T-helper 2 cell treated with Interferon-gamma antibody and Interleukin-4, amounts not matched to agents 100 ng/mL and 5 ng/mL, for 36 hours (primary cell): ENCODE data around the gene TRPV5. TPM values are rescaled to one million over a fixed set of nuclear protein-coding genes. Genes with fewer than 3 reads are reported as not detected.
"Not testable (repeated sequence)": the region's sequence is repeated elsewhere in the genome, so short reads cannot be mapped to it uniquely, and the experiment has no call there.

Experiments used
- intact Hi-C: fragments of 100-400 bp; cut with micrococcal nuclease; formaldehyde crosslinking; loops from one replicate; pipeline ENCODE4 v1.15.1; 2023
- total RNA-seq: library from RNA; stranded (reverse); gene quantifications from 2 replicates; pipeline ENCODE4 v1.2.3, GENCODE V29; 2022

Gene TRPV5
- total RNA-seq = not detected in 2 replicates

DNA sequence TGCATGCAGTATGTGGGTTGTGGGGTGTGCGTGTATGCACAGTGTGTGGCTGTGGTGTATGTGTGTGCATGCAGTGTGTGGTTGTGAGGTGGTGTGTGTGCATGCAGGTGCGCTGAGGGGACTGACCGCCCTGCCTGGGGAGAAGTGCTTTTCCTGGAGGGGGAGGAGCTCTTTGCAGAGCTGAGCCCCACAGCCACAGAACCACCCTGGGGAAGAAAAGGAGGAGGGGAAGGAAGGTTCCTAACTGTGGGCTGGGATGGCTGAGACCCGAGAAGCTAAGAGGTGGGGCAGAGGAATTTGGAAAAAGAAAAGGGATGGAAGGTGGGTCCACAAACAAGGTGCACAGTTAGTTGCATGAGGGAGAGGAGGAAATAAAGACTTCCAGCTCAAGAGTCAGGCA, at the start of gene TRPV5:
TSS of gene TRPV5 (minus strand) at position 123 of the 400 bp plus-strand sequence. CDS start 287 bp downstream, outside the sequence.
- intact Hi-C loops = no loop called here

DNA sequence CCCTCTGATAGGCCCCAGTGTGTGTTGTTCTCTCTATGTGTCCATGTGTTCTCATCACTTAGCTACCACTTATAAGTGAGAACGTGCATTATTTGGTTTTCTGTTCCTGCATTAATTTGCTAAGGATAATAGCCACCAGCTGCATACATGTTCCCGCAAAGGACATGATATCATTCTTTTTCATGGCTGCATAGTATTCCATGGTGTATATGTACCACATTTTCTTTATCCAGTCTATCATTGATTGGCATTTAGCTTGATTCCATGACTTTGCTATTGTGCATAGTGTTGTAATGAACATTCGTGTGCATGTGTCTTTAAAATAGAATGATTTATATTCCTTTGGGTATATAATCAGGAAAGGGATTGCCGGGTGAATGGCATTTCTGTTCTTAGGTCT, 44.9 kb upstream of the TRPV5 start:
- intact Hi-C loops = not testable (repeated sequence)

DNA sequence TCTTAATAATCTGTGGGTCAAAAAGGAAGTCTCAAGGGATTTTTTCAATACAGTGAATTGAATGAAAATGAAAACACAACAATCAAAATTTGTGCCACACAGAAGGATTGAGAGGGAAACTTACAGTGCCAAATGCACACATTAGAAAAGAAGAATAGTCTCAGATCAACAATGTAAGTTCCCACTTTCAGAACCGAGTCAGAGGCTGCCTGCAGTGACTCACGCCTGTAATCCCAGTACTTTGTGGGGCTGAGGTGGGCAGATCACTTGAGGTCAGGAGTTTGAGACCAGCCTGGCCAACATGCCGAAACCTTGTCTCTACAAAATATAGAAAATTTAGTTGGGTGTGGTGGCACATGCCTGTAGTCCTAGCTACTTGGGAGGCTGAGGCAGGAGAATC, 41.1 kb upstream of the TRPV5 start:
- intact Hi-C loops = no loop called here

DNA sequence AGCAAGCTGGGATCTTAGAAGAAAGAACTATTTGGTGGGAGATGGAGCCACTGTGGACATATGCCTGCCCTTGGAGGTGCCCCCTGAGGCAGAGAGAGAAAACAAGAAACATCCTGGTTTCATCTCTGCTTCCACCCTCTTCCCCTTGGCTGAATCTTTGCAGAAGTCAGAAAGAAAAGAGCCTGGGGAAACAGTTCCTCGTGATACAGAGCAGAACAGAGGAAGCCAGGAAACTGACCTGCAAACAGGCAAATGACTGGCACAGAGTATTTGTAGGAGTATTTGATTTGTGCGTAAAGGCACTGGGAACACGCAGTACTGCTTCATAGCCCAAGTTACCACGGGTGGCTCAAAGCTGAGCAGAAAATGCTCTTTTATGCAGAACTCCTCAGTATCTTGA, 35.6 kb upstream of the TRPV5 start:
- intact Hi-C loops = no loop called here

DNA sequence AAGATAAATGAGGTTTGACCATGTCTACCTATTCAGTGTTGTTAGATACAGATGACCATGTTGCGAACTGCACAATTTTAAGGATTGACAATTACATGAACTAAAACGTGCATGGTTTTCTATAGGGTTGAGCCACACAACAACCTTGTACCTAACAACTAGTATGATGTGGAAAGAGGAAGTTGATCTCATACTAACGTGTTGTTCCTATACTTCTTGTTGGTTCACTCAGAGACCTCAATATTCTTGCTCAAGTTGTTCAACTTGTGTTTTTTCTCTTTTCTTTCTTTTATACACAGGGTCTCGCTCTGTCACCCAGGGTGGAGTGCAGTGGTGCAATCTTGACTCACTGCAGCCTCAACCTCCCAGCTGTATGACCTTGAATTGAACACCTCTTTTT, 34.7 kb upstream of the TRPV5 start:
- intact Hi-C loops = no loop called here

DNA sequence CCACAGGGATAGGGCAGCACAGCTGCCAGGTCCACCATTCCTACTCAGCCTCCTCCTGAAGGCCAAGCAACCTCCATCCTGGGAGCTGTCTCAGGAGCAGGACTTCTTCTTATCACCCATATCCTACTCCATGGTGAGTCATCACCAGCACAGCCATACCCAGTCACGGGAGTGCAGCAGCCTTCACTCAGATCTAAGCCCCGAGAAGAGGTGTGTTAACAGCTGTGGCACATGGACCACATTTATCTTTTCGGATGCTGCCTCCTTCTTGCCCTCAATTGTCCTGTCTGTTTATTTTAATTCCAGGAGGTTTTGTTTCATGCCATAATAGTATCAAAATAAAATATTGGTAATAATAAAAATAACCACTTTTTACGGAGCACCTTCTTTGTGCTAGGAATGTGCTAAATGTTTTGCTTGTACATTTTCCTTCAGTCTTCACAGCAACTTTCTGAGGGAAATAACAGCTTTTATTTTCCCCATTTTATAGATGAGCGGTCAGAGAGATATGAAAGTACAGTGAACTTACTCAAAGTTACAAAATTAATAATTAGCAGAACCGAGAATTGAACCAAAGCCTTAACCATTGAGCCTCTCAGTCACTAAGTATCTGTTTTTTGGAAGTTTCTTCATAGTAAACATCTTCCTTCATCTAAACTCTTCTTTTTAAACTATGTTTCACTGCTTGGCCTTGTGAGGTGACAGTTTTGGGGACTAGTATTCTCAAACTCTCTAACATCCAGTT, 31.1 kb upstream of the TRPV5 start:
- intact Hi-C loops = no loop called here

DNA sequence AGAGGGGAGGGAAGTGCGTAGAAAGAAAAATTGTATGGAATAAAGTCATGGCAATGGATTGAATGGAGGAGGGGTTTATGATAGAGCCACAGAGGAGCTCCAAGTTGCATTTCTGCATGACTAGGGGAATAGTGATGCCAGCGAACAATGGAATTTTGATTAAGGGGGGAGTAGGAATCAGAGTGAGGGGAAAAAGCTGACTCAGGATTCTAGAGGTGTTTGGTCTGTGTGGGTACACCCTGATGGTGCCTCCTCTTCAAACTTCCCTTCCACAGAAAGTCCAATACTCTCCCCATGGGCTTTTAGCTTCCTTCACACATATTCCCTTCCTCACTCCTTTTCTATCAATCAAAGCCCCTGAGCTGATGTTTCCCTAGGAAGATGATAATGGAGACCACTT, 30.4 kb upstream of the TRPV5 start:
- intact Hi-C loops = no loop called here

DNA sequence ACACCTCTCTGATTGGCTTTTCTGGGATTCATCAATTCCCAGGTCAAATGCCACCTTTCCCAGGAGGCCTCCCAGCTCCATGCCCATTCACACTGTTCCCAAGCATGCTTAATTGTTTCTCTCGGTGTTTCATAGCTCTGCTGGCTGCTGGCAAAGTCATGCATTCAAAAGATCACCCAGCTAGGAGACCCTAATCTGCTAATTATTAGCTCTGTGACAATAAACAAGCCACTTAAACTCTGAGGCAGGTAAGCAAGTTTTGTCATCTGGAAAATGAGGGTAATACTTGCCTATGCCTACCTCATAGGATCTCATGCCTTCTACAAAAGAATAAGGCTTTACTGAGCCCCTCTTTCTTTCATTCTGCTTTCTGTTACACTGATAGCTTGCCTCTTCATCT, 29.4 kb upstream of the TRPV5 start:
- intact Hi-C loops = no loop called here

DNA sequence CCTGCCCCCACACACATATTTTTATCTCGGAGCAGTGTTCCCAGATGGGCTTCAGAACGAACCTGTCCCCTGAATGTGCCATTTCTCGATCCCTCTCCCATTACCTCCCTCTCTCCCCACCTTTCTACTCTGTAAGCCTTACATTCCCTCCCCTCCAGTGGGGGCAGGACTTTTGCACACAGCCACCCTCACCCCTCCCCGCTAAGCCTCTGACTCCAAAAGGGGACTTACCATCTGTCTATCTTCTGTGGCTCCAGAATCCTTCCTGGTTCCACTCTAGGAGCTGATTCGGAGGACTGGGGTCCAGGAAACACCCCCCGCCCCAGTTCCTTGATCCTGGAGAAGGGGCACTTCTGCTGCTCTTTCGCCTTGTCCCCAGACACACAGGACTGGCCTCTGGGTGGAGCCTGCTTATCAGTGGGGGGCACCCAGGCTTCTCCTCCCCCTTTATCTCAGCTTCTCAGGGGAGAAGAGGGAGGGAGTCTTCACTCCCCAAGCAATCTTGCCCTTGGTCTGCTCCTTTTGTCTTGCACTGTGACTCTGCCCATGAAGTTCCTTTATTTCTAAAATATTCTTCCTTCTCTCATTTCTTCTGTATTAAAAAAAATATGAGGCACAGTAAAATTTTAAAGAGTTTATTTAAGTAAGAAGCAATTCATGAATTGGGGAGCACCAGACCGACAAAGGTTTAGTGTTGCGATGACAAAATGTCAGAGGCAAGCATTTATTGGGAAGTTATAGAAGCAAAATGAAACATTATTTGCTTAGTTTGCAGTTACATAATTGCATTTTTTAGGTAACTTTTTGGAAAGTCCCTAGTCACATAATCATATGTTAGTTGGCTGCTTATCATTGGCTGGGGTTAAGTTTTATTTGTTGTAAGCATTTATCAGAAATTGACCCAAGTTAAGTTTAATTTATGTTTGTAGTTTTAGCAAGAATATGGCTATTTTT, 28.7 kb upstream of the TRPV5 start, which contains the start of gene KEL:
TSS of gene KEL (minus strand) at position 391 of the 954 bp plus-strand sequence. CDS start at position 234, 157 bp downstream.
- intact Hi-C loops = no loop called here

DNA sequence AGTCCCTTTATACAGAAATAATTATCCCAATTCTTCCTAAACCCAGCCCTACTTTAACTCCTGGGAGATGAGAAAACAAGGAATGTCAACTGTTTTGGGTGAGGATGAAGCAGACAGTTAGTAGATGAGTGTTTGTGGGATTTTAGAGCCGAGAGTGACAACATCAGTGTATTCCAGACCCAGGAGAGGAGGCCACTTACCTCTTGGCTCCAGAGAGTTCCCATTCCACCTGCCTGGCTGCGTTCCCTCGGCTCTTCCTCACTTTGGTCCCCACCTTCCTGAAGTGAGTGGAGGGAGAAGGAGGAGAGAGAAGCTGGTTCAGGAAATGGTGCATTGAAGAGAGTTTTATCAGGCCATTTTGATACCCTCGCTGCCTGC, 28.0 kb upstream of the TRPV5 start:
- intact Hi-C loops = no loop called here

DNA sequence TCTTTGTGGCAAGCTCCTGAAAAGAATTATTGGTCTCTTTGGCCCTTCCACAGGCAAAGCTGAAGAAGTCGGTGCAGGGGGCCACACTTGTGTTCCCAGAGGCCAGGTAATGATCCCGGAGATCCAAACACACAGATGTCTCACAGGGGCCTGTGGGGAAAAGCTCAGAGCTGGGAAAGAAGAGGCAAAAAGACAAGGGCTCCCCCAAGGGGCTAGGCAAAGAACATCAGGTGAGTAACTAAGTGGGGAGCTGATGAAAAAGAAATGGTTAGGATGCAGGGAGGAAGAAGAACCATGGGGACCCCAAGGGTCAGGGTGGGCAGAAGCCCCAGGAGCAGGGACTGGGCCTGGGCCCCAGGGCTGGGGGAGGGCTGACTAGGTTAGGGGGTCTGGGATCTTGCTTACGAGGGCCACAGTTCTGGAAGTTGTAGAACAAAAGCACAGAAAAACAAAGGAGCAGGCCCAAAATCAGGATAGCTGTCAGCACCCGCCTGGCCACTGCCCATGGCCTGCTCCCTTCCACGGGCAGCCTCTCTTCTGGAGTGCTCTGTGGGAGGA, 27.5 kb upstream of the TRPV5 start:
- intact Hi-C loops = no loop called here

DNA sequence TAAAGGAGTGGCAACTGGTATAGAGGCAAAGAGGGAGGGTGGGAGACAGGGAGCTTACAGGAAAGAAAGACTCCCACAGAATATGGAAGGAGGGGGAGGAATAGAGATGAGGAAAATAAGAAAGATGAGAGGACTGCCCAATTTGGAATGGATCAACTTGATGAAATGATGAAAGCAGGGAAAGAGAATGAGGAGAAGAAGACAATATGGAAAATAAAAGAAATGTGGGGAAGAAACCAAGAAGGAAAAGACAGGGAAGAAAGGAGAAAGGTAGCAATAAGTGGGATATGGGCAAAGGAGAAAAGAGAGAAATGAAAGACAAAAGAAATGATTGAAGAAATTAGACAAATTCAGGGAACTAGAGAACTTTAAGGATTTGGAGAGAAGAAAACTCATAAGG, 25.7 kb upstream of the TRPV5 start:
- intact Hi-C loops = no loop called here

DNA sequence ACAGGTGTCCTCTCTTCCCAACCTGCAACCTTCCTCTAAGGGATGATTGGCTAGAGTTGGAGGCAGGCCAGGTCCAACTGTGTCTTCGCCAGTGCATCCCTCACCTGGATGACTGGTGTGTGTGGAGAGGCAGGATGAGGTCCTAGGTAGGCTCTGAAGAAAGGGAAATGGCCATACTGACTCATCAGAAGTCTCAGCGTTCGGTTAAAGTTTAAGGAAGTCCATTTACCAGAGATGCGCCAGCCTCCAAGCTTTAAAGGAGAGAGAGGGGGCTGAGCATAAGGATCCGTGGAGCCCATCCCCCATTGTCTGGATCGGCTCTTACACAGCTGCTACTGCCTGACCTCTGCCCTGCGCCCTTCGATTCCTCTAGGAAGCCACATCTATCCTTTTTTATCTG, 24.2 kb upstream of the TRPV5 start:
- intact Hi-C loops = no loop called here

DNA sequence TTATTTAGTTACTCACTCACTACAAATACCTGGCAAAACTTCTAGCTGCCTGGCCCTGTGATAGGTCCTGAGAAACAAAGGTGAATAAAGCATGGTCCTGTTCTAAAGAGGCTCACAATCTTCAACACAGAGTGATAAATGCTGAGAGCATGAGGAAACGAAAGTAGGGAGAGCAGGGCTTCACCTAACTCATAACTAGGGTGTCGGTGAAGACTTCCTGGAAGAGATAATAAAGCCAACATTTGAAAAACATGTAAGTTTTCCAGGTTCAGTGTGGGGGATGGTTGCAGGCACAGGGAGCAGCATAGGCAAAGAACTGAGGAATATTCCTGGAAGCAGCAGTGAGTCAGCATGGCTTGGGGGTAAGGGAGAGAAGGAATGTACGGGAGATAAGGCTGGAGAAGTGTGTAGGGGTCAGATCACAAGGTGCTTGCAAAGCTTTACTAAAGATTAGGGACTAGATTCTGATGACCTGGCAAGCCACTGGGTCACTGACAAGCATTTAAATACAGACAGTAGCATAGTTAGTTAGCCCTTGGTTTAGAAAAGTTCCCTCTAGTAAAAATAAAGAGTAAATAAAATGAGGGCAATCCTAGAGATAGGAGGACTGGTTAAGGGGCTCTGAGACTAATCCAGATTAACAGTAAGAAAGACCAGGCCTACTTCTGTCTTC, 23.5 kb upstream of the TRPV5 start:
- intact Hi-C loops = no loop called here

DNA sequence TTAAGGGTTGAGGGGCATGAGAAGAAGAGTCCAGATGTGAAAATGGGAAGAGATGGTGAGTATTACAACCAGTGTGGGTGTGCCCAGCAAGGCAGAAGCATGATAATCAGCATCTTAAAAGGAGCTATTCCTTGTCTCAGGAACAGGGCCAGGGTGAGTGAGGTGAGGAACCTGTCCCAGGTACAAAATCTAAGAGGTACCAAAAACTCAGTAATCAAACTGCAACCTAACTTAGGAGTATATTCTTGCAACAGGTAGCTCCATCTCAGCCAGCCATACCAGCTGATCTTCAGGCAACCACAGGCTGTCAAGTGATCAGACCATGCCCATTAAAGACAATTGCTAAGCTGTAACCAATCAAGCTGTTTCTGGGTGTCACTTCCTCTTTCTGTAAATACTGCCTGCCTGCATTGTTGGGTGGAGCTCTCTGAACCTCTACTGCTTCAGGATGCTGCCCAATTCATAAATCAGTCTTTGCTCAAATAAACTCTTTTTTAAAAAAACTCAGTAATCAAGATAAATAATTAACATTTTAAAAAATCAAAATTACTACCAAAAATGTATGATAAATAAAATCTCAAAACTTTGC, 21.2 kb upstream of the TRPV5 start:
- intact Hi-C loops = no loop called here

DNA sequence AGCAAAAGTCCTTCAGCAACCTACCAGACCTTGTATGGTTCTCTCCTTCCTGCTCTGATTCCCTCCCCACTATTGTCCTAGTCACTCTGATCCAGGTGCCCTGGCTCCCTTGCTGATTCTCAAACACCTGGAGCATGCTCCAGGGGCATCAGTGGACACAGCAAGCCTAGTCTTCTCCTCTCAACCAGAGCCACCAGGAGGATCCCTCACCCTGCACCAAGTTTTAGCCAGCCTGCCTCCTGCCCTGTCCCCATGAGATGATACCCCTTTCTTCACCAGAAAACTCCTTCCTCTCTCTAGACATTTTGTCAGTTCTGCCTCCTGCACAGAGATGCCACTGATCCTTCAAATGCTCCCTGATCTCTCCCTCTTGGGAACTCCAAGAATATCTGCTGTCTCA, 16.7 kb upstream of the TRPV5 start:
- intact Hi-C loops = no loop called here

DNA sequence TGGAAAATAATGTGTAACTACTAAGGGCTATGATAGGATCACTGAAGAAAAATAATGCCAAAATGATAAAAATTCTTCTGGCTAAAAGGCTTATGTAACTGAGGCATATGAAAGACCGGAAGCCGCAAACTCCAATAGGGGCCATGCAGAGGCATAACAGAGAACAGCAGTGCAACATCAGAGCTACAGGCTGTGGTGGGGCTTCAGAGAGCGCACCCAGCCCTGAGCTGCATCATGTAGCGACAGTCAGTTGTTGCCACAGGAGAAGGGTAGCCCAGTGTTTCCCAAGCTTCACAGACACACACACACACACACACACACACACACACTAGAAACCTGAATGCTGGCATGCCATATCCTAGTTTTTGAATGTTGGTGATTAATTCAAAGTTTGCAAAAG, 15.1 kb upstream of the TRPV5 start:
- intact Hi-C loops = no loop called here

DNA sequence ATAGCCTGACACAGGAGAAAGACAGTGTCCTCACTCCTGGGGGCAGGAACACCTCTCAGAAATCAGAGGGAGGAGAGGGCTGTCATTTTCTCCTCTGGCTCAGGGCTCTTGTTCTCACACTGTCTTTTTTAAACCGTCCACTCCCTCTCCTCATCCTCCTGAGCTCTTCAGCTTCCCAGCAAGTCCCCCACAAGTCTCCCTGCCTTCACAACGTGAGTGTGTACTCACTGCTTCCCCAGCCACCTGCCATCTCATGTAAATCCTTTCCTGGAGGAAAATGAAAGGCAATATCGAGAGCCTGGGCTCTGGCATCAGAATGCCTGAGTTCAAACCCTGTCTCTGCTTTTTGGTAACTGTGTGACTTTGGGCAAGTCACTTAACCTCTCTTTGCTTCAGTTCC, 11.5 kb upstream of the TRPV5 start:
- intact Hi-C loops = no loop called here

DNA sequence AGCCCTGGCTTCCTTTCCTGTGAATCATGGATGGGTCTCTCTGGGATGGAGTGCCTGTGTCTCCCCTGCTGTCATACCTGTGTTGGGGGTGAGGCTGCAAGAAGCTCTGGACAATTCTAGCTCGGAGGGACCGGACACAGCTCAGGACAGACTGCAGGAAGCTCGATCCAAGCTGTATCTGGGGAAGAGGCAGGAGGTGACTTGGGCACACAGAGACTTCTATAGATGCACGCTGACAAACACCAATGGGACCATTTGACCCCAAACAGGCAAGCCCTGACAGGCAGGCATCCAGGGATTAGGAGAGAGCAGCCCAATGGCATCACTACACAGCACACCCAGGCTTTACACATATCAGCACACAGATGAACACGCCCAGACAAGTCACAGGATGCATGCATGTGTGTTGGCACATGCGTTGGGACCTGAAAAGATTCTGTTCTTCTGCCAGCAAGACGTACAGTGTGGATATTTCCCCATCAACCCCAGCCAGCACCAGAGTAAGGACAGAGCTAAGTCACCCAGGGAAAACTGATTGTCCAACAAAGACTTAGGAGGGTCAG, 10.2 kb upstream of the TRPV5 start:
- intact Hi-C loops = no loop called here

DNA sequence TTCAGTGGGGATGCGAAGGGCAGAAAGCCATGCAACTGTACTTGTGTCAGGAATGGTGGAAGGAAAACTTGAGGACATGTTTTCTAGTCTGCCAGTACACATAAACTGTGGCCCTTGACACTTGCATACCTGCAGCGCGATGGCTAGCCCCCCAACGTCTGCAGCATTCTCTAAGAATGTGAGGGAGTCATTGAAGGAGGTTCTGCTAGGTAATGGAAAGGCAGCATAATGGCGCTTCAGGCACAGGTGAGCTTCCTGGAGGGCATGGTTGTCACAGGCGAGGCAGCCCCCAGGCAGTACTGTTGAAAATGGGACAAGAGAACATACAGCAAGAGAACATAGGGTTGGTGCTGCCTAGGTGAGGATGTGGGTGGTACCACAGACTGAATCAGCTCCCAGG, 9.2 kb upstream of the TRPV5 start:
- intact Hi-C loops = no loop called here

DNA sequence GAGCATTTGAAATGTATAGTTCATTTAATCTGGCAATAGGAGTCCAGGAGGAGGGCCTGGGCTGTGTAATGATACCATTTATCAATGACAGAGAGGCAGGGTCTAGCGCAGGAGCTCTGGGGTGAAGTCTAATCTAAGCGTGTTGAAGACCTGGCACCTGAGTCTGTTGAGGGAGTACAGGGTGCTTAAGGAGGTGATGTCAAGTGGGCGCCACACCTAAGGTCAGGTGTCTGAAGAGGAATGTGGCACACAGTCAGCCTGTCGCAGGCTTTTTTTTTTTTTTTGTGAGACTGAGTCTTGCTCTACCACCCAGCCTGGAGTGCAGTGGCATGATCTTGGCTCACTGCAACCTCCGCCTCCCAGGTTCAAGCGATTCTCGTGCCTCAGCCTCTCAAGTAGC, 8.0 kb upstream of the TRPV5 start:
- intact Hi-C loops = no loop called here
